ENCODE data around the gene PDXDC1.
"Not testable (repeated sequence)": the region's sequence is repeated elsewhere in the genome, so short reads cannot be mapped to it uniquely, and the experiment has no call there.

GRCh38 chr16:15028345-15028715 is 53.5 kb downstream of the PDXDC1 start:
- TF ChIP-seq, protein P1, sequence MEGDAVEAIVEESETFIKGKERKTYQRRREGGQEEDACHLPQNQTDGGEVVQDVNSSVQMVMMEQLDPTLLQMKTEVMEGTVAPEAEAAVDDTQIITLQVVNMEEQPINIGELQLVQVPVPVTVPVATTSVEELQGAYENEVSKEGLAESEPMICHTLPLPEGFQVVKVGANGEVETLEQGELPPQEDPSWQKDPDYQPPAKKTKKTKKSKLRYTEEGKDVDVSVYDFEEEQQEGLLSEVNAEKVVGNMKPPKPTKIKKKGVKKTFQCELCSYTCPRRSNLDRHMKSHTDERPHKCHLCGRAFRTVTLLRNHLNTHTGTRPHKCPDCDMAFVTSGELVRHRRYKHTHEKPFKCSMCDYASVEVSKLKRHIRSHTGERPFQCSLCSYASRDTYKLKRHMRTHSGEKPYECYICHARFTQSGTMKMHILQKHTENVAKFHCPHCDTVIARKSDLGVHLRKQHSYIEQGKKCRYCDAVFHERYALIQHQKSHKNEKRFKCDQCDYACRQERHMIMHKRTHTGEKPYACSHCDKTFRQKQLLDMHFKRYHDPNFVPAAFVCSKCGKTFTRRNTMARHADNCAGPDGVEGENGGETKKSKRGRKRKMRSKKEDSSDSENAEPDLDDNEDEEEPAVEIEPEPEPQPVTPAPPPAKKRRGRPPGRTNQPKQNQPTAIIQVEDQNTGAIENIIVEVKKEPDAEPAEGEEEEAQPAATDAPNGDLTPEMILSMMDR (IDR thresholded peaks at IDR 0.05), result not testable (repeated sequence)
- TF ChIP-seq, protein P2, sequence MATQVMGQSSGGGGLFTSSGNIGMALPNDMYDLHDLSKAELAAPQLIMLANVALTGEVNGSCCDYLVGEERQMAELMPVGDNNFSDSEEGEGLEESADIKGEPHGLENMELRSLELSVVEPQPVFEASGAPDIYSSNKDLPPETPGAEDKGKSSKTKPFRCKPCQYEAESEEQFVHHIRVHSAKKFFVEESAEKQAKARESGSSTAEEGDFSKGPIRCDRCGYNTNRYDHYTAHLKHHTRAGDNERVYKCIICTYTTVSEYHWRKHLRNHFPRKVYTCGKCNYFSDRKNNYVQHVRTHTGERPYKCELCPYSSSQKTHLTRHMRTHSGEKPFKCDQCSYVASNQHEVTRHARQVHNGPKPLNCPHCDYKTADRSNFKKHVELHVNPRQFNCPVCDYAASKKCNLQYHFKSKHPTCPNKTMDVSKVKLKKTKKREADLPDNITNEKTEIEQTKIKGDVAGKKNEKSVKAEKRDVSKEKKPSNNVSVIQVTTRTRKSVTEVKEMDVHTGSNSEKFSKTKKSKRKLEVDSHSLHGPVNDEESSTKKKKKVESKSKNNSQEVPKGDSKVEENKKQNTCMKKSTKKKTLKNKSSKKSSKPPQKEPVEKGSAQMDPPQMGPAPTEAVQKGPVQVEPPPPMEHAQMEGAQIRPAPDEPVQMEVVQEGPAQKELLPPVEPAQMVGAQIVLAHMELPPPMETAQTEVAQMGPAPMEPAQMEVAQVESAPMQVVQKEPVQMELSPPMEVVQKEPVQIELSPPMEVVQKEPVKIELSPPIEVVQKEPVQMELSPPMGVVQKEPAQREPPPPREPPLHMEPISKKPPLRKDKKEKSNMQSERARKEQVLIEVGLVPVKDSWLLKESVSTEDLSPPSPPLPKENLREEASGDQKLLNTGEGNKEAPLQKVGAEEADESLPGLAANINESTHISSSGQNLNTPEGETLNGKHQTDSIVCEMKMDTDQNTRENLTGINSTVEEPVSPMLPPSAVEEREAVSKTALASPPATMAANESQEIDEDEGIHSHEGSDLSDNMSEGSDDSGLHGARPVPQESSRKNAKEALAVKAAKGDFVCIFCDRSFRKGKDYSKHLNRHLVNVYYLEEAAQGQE (IDR thresholded peaks at IDR 0.05), result not testable (repeated sequence)
- TF ChIP-seq, protein P3, sequence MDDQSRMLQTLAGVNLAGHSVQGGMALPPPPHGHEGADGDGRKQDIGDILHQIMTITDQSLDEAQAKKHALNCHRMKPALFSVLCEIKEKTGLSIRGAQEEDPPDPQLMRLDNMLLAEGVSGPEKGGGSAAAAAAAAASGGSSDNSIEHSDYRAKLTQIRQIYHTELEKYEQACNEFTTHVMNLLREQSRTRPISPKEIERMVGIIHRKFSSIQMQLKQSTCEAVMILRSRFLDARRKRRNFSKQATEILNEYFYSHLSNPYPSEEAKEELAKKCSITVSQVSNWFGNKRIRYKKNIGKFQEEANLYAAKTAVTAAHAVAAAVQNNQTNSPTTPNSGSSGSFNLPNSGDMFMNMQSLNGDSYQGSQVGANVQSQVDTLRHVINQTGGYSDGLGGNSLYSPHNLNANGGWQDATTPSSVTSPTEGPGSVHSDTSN (IDR thresholded peaks at IDR 0.05), result not testable (repeated sequence)
- TF ChIP-seq POLR2A (IDR thresholded peaks at IDR 0.05; ENCODE audit: low read length); CHD4 (IDR thresholded peaks at IDR 0.05; ENCODE audit: borderline replicate concordance); NFE2L2 (conservative IDR thresholded peaks at IDR 0.05; ENCODE audit: low read length); RCOR1 (IDR thresholded peaks at IDR 0.05; ENCODE audit: low read depth, low read length): not testable (repeated sequence)

Measured in A549 (cell line).